ENCODE results near the gene PDCD1.

PDCD1 gene

GRCh38 chr2:241855888-241856422, 2.7 kb downstream of the PDCD1 start (continued):
- TF ChIP-seq AEBP2 (tag by site-specific recombination; IDR thresholded peaks at IDR 0.05; ENCODE audit: borderline replicate concordance) (no peak), ZNF792 (tag by site-specific recombination; IDR thresholded peaks at IDR 0.05) (no peak), EGR2 (tag by site-specific recombination; IDR thresholded peaks at IDR 0.05; ENCODE audit: low read depth) (no peak), ZNF544 (tag by site-specific recombination; IDR thresholded peaks at IDR 0.05) (no peak), BCL11B (tag by site-specific recombination; IDR thresholded peaks at IDR 0.05; ENCODE audit: low read depth) (no peak), PRDM1 (tag by site-specific recombination; IDR thresholded peaks at IDR 0.05) (no peak), ZNF548 (tag by site-specific recombination; IDR thresholded peaks at IDR 0.05) (no peak)

- TF ChIP-seq ZNF26 (tag by site-specific recombination; IDR thresholded peaks at IDR 0.05) (no peak), KLF8 (tag by site-specific recombination; IDR thresholded peaks at IDR 0.05) (no peak), PRDM4 (tag by site-specific recombination; IDR thresholded peaks at IDR 0.05) (no peak), TRIM28 (IDR thresholded peaks at IDR 0.05; ENCODE audit: borderline replicate concordance, low read length) (no peak)
- no peaks in the 10 kb centered on the region for H3K4me1 ChIP-seq (ENCODE audit: control insufficient read depth, insufficient read depth, low read length)
- H3K27ac ChIP-seq (ENCODE audit: extremely low read depth, low read depth, low read length), result no peak overlapping the region
- H3K4me3 ChIP-seq (ENCODE audit: low read depth, low read length), result no peak overlapping the region
- ChIA-PET POLR2A (interaction anchor here (1.0 kb wide), 1 partner anchor 169 kb away, joined by 4 read pairs; the partner anchor contains the start of gene DTYMK), CTCF (no interaction called here)
- H3K36me3 ChIP-seq (ENCODE audit: control insufficient read depth in 2 of 2, insufficient read depth in 1 of 2, low read length in 2 of 2), result no peaks in the 10 kb centered on the region
- H3K9me3 ChIP-seq (ENCODE audit: control insufficient read depth, insufficient read depth, low read depth, low read length), result no peaks in the 10 kb centered on the region
These were observed 3.3 kb downstream of the PDCD1 start for GRCh38 chr2:241855245-241855887.

- no peaks in the 10 kb centered on the region for H3K4me1 ChIP-seq (ENCODE audit: control insufficient read depth, insufficient read depth, low read length)
- no peaks in the 10 kb centered on the region for H3K9me3 ChIP-seq (ENCODE audit: control insufficient read depth, insufficient read depth, low read depth, low read length)
- H3K27ac ChIP-seq (ENCODE audit: extremely low read depth, low read depth, low read length), result no peak overlapping the region
- H3K4me3 ChIP-seq (ENCODE audit: low read depth, low read length), result no peak overlapping the region
- H3K36me3 ChIP-seq (ENCODE audit: control insufficient read depth in 2 of 2, insufficient read depth in 1 of 2, low read length in 2 of 2), result no peaks in the 10 kb centered on the region
- CTCF ChIA-PET, result no interaction called here
- POLR2A ChIA-PET, result interaction anchor here (1.0 kb wide), 1 partner anchor 168 kb away, joined by 4 read pairs; the partner anchor contains the start of gene DTYMK
- TF ChIP-seq SP2 (tag by site-specific recombination; IDR thresholded peaks at IDR 0.05) (no peak), ZNF114 (tag by site-specific recombination; IDR thresholded peaks at IDR 0.05) (no peak), ZNF138 (tag by site-specific recombination; IDR thresholded peaks at IDR 0.05; ENCODE audit: borderline replicate concordance) (no peak), ZBTB26 (tag by site-specific recombination; optimal IDR thresholded peaks at IDR 0.05) (no peak), ZNF768 (tag by site-specific recombination; IDR thresholded peaks at IDR 0.05) (no peak), ZNF426 (tag by site-specific recombination; IDR thresholded peaks at IDR 0.05) (no peak), ZNF664 (tag by site-specific recombination; IDR thresholded peaks at IDR 0.05) (no peak), ZNF280D (tag by site-specific recombination; IDR thresholded peaks at IDR 0.05) (no peak)
These were observed 4.1 kb downstream of the PDCD1 start for GRCh38 chr2:241854342-241855244.

Measured in HEK293 (cell line).